Activated CD4-positive, alpha-beta T cell treated with anti-CD3 and anti-CD28 coated beads for 24 hours (primary cell): ENCODE results near the gene SF3B5.
A peak's percentile ranks its signal among the peaks of the same experiment; 100 is the strongest.
"Not testable (repeated sequence)": the region's sequence is repeated elsewhere in the genome, so short reads cannot be mapped to it uniquely, and the experiment has no call there.

Experiments
- DNase-seq, 2 donors: peaks; one replicate each; pipeline ENCODE4 v3.0.0-alpha.2; 2020; ENCODE audit warnings: low read depth in 2 of 2

SF3B5 gene

GRCh38 chr6:144095134-144096002 lies at the start of gene SF3B5:
Gene SF3B5, minus strand, starts transcription at chr6:144095573. Its CDS starts 76 bp downstream, at chr6:144095497.
- peak; percentile 93 for DNase-seq

DNA sequence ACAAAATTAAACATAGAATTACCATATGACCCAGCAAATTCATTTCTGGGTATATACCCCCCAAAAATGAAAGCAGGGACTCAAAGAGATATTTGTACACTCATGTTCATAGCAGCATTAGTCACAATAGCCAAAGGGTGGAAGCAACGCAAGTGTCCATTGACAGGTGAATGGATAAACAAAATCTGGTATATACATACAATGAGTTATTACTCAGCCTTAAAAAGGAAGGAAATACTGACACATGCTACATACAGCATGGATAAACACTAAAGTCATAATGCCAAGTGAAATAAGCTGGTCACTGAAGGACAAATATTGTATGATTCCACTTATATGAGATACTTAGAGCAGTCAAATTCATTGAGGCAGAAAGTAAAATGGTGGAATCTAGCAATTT lies 49.6 kb upstream of the SF3B5 start:
- DNase-seq: no peak

DNA sequence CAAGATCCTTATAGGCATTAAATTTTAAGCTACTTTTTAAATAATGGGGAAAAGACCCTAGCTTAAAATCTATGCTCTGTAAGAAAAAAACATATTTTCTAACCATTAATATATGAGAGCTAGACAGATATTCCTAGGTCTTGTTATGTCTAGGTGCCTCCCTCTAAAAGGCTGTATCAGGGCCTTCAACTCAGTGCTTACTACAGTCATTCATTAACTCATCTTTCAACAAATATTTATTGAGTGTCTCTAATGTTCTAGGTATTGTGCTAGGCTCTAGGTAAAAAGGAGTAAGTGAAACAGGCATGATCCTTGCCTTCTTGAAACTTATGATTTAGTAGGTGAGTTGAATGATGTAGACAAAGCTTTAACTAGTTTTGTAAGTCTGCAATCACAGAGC lies 48.5 kb upstream of the SF3B5 start:
- no peak for DNase-seq

GRCh38 chr6:144143106-144143505 lies 47.7 kb upstream of the SF3B5 start:
- DNase-seq: no peak

GRCh38 chr6:144141470-144141869 lies 46.1 kb upstream of the SF3B5 start:
- no peak for DNase-seq

DNA sequence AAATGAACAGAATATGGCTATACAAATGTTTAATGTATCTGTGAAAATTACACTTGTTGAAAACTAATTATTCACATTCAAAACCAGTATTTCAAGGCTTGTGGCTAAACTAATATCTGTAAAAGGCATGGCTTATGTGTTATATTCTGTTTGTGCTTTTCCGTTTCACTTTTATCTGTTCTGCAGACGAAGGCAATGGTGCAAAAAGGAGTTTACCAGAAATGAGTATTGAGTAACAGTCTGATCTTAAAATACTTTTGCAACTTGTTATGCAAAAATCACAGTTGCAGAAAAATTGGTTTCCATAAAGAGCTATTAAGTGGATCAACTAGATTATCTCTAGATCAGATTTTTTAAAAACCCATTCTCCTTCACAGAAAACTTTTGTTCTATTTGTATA lies 45.5 kb upstream of the SF3B5 start:
- DNase-seq: no peak

DNA sequence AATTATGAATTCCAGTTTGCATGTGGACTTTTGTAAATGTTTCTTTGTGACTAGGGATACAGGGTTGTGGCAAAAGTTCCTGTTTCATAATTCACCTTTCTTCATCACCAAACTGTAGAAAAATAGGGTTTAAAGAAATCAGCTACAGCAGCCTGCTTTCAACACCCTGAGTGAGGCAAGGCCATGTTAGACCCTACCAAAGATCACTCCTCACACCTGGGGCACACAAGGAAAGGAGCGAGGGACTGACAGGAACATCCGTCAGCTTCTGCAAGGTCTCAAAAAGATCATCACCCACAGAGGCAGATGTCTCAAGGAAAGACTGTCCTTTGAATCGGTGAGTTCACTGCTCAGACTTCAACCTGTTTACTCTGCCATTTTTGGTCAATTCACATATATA lies 44.4 kb upstream of the SF3B5 start:
- no peak for DNase-seq

DNA sequence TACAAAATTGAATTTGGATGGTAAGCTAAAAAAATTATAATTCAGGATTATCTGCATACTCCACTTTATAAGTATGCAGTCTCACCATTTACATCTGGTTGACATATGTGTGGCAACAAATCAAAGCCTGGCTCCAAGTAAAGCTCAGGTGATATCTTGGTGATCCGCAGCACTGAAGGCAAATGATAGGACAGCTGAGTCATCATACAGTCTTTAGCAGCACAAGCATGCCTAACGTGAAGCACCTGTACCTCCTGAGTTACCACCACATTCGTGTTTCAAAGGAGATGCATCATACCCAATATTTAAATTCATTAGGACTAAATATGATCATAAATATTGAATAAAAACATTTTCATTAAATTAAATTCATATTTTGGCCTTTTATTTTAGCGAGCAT lies 43.2 kb upstream of the SF3B5 start:
- DNase-seq: no peak

DNA sequence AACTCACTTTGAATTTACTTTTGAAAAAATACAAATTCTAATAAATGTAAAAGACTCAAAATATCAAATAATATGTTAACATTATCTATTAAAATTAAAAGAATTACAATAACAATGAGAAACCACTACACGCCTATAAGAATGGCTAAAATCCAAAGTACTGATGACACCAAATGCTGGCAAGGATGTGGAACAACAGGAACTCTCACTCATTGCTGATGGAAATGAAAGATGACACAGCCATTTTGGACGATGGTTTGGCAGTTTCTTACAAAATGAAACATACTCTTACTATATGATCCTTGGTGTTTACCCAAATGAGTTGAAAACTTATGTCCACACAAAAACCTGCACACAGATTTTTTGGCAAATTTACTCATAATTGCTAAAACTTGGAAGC lies 39.4 kb upstream of the SF3B5 start:
- no peak for DNase-seq

DNA sequence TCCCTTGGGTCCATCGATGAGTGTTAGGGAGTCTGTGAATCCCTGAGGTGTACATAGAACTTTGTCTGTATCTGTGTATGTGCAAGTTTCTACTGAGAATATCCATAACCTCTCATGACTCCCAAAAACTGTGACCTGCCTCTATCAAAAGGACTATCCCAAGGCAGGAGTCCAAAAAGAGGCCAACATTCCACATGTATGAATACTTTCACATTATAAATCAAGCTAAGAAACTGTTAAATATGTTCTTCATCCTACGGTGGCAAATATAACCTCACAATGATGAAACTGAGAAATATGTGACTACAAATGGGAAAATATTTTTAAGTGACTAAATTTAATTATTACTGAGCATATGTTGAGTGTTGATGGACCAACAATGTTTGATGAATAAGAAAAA lies 38.8 kb upstream of the SF3B5 start:
- no peak for DNase-seq

GRCh38 chr6:144133225-144133821 lies 38.0 kb upstream of the SF3B5 start:
- DNase-seq: no peak

DNA sequence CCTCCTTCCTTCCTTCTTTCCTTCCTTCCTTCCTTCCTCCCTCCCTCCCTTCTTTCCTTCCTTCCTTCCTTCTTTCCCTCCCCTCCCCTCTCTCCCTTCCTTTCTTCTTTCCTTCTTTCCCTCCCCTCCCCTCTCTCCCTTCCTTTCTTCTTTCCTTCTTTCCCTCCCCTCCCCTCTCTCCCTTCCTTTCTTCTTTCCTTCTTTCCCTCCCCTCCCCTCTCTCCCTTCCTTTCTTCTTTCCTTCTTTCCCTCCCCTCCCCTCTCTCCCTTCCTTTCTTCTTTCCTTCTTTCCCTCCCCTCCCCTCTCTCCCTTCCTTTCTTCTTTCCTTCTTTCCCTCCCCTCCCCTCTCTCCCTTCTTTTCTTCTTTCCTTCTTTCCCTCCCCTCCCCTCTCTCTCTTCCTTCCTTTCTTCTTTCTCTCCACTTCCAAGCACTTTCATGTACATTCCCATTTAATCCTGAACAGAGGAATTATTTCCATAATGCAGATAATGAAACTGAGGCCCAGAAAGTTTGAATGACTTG lies 36.9 kb upstream of the SF3B5 start:
- not testable (repeated sequence) for DNase-seq

DNA sequence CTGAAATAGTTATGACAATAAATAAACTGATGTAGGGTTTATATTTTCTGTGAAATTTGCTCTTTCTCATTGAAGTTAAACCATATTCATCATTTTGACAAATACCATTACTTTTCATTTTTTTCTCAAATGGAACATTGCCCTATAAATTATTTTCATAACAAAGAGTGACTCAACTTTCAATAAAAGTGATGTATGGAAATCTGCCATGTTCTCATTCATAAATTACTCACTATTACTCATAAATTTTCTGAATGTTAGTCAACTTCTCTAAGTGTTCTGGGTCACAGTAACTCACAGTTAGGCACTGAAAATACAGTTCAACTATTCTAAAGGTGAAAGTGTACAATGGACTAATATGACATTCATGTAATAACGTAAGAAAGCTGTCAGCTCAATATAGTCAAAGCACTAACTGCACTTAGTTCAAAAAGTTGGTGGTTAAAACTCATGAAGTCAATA lies 35.9 kb upstream of the SF3B5 start:
- DNase-seq: no peak

- DNase-seq: no peak
Observed at GRCh38 chr6:144129469-144129868, 34.1 kb upstream of the SF3B5 start.

- no peak for DNase-seq
Observed at GRCh38 chr6:144127097-144127496, 31.7 kb upstream of the SF3B5 start.

- DNase-seq: no peak
Observed at GRCh38 chr6:144123836-144124235, 28.5 kb upstream of the SF3B5 start.

DNA sequence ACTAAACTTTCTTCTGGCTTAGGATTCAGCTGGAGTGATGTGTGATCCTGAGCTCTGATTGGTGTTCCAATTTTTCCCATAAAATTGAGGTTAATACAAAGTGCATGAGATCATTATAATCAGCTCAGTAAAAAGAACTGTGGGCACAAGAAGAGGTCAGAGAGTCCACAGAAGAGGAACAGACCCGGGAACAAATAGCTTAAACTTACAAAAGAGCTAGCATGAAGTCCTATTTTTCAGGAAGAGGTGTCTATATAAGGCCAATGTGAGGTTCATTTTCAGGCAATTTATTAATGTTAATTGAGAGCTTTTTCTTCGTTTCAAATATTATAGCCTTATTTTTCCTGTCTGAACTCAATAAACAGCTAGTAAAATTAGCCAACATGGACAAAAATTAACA lies 28.0 kb upstream of the SF3B5 start:
- DNase-seq: no peak

DNA sequence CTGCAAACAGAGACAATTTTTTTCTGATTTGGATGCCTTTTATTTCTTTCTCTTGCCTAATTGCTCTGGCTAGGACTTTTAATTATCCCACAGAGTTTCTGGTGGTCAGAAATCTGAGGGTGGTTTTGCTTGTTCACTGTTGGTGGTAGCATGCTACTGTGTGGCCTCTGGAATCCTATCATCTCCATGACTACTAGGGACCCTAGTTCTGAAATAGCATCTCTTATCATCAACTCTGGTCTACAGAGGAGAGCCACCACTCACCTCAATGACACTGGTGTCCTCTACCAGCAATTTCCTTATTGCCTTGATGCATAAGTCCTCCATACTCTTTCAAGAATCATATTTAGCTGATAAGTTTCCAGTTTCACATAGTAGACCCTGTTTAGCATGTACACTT lies 27.5 kb upstream of the SF3B5 start:
- no peak for DNase-seq

- DNase-seq: no peak
Observed at GRCh38 chr6:144119376-144119775, 24.0 kb upstream of the SF3B5 start.

- no peak for DNase-seq
Observed at GRCh38 chr6:144115219-144115618, 19.8 kb upstream of the SF3B5 start.

DNA sequence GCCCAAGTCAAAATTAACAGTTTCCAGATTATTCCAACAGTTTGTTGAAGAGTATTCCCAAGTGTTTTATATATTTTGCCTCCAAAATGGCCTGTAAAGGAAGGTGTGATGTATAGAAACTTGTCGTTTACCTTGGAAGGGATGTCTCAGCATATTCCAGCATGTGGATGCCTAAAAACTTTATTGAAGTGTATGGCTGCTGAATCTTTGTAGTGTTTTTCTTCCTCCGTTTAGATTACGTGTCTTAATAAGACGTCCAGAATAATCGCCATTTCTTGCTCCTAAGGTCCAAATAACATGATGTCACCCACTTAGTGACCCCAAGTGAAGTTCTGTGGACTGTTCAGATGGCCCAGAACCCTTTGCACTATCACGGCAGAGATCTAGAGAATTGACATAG lies 18.0 kb upstream of the SF3B5 start:
- no peak for DNase-seq

- no peak for DNase-seq
Observed at GRCh38 chr6:144110210-144110609, 14.8 kb upstream of the SF3B5 start.

GRCh38 chr6:144106206-144106605 lies 10.8 kb upstream of the SF3B5 start:
- DNase-seq: no peak
